Kasumi-1 (cell line): ENCODE data around the gene RNF4.
"Not testable (repeated sequence)": the region's sequence is repeated elsewhere in the genome, so short reads cannot be mapped to it uniquely, and the experiment has no call there.

ENCODE experiments used
- DNase-seq, 2 experiments: peaks; one replicate each; lab custom pipeline; 2025; lab: John Stamatoyannopoulos, UW

RNF4 gene

DNA sequence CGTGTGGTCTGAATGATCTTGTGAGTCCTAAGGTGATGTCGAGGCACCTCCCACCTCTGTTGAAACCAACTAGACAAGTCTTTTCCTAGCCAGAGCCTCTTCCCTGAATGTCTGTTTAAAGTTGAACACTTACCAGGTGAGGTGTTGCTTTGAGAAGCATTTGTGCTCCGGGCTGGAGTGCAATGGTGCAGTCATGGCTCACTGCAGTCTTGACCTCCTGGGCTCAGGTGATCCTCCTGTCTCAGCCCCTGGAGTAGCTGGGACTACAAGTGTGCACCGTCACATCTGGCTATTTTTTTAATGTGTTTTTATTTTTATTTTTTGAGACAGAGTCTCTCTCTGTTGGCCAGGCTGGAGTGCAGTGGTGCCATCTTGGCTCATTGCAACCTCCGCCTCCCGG lies 18.1 kb downstream of the RNF4 start:
- no peak for DNase-seq

DNA sequence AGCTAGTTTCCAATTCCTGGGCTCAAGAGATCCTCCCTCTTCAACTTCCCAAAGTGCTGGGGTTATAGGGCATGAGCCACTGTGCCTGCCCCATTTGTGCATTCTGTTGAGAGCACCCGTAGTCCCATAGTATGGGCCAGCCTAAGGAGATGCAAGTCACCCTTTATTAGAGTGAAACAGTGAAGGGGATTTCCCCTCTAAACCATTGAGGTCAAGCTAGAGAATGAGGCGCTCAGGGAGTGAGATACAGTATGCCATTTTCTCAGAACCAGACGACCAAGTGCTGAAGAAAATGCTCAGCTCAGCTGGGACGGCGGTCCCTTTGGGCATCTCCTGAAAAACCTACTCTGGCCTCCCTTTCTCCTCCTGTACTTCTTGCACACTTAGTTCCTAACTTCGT lies 18.7 kb downstream of the RNF4 start:
- DNase-seq: no peak

DNA sequence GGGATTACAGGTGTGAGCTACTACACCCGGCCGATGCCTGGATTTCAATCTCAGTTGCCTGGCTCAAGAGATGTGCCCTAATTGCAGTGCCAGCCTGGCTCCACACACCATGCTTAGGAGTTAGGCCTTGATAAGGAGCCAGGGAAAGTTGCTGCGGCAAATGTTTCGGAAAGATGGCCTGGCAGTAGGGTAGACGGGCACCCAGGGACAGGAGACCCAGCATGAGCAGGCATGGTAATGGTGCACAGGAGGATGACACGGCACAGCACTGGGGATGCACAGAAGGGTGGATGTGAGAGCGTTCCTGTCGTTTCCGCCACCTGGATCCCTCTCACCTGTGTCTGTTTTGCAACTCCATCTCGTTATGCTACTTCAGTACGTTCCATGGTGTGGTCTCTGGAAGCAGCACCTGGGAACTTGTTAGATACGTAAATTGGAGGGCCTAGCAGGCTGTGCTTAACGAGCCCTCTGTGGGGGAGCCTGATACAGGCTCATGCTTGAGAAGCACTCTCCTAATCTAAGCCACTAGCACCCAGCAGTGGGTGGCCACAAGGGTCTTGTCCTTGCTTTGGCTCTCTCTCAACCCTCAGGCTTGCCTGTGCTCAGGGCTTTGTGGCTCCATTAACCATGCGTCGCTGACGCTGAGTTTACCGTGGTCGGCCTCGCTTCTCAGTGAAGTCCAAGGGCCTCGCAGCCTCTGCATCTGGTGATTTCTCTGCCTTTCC lies 20.3 kb downstream of the RNF4 start:
- DNase-seq: no peak

DNA sequence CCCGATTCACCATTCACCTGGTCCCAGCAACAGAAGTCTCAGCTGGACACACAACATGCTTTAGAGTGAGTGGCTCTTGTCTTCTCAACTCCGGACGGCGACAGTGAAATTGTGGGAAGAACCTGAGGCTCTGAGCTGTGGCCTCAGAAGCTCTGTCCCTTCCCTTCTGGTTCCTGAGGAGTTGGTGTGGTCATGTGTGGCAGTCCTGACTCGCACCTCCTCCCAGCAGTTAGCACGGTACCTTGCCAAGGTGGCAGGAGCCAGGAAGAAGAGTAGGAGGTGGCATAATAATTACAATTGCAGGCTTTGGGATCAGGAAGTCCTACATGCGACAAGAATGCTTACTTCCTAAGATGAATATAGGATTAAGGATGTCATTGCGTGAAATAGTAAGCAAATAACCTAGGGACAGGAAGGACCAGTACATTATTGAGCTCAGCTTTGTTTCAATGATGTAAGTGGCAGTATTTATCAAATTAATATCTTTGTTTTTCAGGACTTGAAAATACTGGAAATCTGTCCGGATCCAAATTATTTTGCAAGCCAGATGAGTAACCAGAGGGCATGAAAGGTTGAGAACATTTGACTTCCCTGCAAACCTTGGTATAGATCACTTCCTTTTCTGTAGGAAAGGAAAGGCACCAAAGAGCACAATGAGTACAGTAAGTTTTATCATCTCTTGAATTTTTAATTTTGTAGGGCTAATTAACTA lies 21.1 kb downstream of the RNF4 start:
- DNase-seq: no peak

DNA sequence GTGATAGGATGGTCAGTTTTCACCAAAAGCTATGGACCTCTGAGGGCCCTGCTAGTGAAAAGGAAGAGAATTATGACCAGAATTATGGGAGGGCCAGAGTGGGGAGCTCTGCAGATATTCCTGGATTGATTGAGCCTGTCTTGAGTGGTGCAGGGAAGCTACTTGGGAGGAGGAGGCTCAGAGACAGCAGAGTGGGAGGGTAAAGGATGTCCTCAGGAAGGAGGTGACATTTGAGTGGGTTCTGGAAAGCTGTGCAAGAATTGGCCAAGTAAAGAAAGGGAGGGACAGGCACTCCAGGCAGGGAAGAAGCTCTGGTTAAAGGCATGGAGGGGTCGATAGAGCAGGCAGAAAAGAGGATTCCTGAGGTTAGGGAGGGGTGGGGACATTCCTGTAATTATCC lies 24.1 kb downstream of the RNF4 start:
- DNase-seq: no peak

DNA sequence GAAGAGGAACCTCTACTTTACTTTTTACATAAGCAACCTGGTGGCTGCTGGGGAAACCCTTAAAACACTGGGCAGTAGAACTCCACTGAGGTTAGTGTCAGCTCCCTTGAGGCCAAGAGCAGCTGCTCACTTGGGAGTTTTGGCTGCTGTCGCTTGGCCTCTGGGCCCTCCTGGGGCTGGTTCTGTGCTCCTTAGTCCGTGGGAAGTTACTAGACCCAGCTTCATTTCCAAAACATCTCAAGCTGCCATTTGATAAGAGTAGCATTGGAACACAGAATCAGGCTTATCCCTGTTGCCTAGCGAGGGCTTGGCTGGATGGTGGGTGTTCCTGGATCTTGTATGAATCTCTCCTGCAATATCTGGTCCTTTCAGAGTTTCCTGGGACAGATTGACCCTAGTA lies 26.1 kb downstream of the RNF4 start:
- DNase-seq: no peak

DNA sequence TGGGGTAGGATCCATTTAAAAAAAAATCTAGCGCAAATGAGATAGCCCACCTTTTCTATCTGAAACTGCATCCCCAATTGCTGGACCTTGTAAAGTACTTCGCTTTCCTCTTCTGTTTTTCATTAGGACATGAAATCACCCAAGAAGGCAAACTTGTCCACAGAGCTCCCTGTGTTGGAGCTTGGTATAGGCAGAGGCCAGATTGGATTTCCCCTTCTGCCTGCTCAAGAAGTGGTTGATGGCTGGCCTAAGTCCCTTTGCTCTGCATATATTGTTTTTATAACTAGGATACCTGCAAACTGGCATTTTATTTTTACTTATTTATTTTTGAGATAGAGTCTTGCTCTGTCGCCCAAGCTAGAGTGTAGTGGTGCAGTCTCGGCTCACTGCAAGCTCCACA lies 28.4 kb downstream of the RNF4 start:
- DNase-seq: no peak

DNA sequence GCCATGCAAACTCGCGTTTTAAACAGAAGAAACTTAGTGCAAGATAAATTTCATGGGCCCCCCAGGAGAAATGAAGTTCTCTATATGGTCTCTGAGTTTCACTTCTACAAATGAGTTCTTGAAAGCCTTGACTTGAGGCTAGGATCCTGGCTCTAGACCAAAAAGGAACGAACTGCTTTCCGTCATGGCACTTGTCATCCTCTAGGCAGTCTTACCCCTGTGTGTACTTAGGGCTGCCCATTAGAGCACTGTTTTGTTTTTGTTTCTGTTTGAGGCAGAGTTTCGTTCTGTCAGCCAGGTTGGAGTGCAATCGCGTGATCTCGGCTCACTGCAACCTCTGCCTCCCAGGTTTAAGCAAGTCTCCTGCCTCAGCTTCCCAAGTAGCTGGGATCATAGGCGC lies 29.0 kb downstream of the RNF4 start:
- no peak for DNase-seq

DNA sequence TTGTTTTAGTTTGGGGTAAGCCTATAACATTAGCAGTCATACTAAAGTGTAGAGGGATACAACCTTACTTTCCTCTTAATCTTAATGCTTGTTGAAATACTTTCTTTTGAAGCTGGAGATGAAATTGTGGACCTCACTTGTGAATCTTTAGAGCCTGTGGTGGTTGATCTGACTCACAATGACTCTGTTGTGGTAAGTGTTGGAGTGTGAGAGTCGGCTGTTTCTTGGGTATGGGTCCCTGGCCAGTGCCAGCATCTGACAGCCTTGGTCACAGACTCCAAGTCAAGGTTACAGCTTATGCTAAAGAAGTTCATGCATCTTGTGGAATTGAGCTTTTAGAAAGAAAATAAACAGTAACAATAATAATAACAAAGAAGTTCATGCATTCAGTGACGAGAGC lies 31.6 kb downstream of the RNF4 start:
- no peak for DNase-seq

DNA sequence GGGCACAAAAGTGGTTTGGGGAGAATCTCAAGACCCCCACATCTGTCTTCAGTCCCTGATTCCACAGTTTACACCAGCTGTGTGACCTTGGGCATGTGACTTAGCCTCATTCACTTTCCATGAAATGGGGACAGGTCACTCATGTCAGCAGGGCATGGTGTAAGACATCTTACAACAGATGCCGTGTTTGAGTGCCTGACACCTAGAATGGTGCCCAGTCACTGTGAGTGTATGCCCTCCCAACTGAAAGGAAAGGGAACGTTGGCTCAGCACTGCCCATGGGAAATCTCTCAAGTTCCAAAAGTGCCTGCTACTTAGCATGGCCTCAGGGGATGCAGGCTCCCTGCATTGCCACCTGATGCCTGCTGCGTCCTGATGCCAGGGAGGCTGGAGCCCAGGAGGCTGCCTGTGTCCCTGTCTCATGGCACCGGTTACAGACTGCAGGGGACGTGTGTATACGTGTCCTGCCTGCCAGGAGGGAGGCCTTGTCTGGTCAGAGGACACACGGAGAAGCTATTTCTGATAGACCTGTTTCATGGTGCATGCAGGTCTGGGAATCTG lies 32.2 kb downstream of the RNF4 start:
- no peak for DNase-seq

DNA sequence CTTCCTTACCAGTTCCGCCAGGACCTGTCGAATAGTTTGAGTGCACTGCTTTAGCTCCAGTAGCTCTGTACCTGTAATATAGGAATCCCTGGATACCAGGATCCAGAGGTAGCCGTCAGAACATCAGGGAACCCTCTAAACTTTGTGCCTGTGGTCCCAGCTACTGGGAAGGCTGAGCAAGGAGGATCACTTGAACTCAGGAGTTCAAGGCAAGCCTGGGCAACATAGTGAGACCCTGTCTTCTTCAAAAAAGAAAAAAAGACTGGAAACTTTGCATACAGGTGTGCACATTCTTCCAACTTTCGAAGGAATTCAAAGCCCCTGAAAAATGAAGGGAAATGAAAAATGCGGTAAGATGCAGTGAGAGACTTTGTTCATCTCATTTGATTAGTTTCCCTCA lies 34.9 kb downstream of the RNF4 start:
- DNase-seq: no peak

DNA sequence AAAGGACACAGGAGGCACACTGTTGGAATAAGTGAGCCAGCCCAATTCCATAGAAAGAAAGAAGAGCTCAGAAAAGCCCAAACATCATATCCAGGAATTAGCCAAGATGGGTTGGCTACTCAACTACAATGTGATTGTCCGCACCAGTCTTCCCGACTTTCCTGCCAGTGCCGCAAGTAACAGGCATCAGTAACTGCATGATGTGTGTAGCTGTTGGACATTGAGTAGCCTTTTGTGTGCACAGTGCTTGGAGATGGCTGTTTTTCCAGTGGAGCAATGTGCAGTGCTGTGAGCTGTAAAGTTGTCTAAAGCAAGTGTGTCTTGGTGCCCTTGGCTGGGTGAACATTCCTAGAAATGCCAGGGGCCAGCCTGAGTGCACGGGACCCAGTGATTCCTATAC lies 38.4 kb downstream of the RNF4 start:
- DNase-seq: no peak

DNA sequence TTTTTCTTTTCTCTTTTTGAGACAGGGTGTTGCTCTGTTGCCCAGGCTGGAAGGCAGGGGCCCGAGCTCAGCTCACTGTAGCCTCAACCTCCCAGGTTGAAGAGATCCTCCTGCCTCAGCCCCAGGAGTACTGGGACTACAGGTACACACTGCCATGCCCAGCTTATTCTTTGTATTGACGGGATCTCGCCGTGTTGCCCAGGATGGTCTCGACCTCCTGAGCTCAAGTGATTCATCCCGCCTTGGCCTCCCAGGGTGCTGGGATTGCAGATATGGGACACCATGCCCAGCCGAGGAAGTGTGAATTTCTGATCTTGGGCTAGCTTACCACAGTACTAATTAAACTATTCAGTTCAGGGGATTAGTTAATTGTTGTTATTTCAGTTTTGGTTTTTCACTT lies 38.9 kb downstream of the RNF4 start:
- DNase-seq: no peak

DNA sequence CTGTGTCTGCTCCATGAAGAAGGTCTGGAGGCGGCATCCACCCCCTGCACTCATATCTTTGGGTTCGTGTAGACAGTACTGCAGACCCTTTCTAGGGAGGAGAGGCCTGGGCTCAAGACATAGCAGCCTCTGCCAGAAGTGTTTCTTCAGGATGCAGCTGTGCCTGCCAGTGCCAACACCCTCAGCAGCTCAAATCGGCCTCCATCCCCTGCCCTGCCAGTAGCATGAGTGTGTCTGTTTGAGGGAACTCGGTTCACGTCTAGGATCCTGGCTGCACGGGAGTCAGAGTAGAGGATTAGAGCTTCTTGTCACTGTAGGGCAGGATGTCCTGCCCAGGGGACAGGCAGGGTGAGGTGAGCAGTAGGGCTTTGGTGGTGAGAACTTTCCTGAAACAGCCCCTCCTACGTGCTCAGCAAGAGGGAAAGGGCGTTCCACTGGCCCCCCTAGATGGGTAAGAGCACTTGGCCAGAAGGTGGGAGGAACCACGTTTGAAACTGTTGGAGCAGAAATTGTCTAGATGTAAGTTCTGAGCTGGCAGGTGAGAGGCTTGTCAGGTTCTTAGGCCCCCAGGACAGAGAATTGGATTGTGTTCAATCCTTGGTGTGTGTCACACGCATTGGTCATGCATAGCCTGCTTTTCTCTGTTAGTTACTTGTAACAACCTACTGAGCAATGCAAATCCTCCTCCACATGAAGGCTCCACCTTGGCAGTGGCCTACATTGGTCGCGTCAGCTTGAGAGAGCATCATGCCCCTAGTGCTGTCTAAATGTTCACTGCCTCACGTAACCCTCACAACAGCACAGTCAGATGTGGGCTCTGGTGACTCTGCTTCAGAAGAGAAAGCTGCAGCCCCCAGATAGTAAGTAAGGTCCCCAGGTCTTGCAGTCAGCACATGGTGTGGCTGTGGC lies 41.7 kb downstream of the RNF4 start:
- no peak for DNase-seq

DNA sequence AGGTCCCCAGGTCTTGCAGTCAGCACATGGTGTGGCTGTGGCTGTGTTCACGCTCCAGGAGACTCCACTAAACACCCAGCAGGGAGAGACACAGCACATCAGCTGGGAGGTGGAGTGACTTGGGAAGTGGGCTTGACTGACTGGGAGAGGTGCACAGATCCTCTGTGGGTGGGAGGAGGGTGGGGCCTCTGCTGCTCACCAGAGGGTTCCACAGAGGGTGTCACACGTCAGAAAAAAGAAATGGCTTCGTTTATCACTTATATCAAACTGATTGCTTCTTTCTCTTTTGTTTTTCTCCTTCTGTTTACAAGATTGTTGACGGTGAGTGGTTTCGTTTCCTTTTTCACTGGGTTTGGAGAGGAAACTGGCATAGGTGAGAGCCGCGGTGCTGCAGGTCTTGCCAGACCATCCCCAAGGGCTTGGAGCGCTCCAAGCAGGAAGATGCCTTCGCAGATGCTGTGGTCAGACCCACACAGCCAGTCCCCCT lies 42.8 kb downstream of the RNF4 start:
- DNase-seq: no peak

DNA sequence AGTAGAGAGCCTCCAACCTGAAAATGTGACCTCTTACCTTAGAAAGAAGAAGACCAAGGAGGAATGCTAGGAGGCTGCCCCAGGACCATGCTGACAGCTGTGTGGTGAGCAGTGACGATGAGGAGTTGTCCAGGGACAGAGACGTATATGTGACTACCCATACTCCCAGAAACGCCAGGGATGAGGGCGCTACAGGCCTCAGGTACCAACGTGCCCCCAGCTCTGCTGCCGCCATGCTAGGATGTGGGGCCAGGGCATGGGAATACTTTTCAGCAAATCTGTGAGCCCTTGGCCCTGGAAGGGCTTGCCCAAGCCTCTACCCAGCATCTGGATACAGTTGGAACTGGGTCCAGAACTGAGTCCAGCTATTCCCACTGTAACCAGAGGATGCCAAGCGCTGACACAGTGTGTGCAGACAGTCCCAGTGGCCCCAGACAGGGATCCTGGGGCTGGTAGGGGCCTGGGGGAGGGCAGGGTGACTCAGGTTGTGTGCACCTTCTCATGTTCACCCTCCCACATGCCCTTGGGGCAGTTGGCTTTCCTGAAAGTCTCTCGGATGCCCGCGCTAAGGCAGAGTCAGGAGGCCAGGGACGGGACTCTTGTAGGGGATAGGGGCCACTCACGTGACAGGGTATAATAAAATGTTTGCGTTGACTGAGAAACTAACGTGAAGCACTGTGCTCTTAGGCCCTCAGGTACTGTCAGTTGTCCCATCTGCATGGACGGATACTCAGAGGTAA lies 43.7 kb downstream of the RNF4 start:
- no peak for DNase-seq

DNA sequence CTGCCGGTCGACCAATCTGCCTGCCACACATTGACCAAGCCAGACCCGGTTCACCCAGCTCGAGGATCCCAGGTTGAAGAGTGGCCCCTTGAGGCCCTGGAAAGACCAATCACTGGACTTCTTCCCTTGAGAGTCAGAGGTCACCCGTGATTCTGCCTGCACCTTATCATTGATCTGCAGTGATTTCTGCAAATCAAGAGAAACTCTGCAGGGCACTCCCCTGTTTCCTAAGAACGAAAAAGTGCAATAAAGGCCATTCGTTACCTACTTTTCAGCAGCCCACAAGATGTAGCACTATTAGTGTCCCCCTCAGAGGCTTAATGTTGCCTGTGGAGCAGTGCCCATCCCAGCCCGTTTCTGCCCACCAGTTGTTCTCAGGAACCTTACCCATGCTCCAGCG lies 45.3 kb downstream of the RNF4 start:
- DNase-seq: not testable (repeated sequence)

DNA sequence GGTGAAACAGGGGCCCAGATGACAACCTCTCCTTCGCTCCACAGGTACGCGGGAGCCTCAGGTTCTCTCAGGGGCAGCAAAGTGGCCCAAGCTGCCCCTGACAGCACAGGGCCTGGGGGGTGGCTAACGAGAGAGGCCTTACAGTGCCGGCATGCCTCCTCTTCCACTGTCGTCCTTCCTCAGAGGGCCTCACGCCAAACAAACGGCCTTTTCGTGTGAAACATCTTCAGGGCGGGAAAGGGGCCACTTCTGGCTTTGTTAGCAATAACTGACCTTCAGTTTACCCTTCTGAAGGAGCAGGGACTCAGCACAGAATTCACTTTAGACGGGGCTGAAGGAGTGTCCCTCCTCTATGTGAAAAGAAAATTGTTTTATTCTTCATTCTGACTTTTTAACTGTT lies 46.0 kb downstream of the RNF4 start:
- DNase-seq: not testable (repeated sequence)

DNA sequence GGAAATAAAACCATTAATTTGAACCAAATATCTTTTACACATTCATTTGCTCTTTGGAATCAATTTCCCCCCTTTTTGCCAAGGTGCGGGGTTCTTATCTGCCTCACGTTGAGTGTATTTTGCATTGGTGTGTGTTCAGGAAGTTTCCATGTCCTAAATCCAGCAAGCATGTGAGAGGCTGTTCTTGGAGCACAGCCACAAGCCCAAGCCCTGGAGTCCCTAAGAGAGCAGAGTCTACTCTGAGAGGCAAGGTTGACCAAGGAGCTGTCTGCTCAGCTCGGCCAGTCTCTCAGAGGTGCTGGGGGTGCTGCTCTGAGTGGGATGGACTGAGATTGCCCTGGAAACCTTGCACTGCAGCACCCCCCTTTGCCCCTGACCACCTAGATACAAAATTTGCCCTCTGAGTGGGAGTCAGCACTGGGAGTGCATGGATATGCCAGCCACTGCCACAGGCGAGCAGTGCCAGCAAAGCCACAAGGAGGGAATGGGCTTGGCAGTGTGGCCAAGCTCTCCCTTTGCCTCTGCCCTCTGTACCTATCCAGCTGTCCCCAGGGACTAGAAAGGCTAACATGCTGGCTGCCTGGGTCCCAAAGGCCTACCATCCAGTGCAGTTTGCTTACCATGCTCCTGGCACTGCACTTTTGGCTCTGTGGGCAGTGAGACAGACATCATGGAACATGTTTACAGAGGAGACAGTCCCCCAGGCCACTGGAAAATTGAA lies 47.1 kb downstream of the RNF4 start:
- no peak for DNase-seq

DNA sequence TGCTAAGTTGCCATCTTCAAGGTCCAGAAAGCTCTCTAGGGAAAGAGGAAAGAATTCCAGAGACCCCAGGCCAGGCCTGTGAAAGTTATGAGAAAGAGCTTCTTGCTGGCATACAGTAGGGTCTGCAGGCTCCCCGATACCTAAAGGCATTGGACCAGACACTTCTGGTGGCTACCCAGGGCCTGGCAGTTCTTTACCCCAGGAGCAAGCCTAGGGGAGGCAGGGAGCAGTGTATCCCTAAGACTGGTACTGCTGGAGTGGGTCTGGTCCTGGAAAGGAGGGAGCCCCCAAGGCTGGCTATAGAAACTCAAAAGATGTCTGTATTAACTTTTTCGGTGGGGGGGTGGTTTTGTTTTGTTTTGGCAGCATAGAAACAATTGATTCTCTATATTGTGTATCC lies 47.7 kb downstream of the RNF4 start:
- no peak for DNase-seq

DNA sequence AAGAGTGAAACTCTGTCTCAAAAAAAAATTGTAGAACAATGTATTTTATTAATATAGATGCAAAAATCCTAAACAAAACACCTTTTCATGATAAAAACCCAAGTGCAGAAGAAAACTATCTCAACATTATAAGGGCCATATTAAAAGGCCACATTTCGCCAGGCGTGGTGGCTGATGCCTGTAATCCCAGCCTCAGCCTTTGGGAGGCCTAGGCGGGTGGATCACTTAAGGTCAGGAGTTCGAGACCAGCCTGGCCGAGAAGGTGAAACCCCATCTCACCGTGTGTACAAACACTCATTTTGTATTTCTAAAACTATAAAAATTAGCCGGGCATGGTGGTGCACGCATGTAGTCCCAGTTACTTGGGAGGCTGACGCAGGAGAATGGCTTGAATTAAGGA lies 57.7 kb downstream of the RNF4 start:
- DNase-seq: no peak
